ENCODE data around the gene NMT2.
A peak's percentile ranks its signal among the peaks of the same experiment; 100 is the strongest.

NMT2 gene

GRCh38 chr10:15181576-15182156 lies 13.2 kb upstream of the NMT2 start:
- DNase-seq (ENCODE audit: low read depth), result no peak

GRCh38 chr10:15180736-15181135 lies 12.2 kb upstream of the NMT2 start:
- DNase-seq (ENCODE audit: low read depth), result no peak

- DNase-seq (ENCODE audit: low read depth), result no peak
Observed at GRCh38 chr10:15176269-15176668, 7.8 kb upstream of the NMT2 start.

- no peak for DNase-seq (ENCODE audit: low read depth)
Observed at GRCh38 chr10:15175587-15175986, 7.1 kb upstream of the NMT2 start.

GRCh38 chr10:15172306-15172840 lies 3.9 kb upstream of the NMT2 start:
- no peak for DNase-seq (ENCODE audit: low read depth)

GRCh38 chr10:15169555-15170401 lies 1.3 kb upstream of the NMT2 start:
- DNase-seq (ENCODE audit: low read depth), result peak; percentile 43

- DNase-seq (ENCODE audit: low read depth), result peak; percentile 98
Observed at GRCh38 chr10:15168786-15169554, 477 bp upstream of the NMT2 start.

GRCh38 chr10:15167411-15168290 lies 842 bp downstream of the NMT2 start:
- peak; percentile 17 for DNase-seq (ENCODE audit: low read depth)

- DNase-seq (ENCODE audit: low read depth), result no peak
Observed at GRCh38 chr10:15166325-15166724, 2.2 kb downstream of the NMT2 start.

GRCh38 chr10:15163253-15163828 lies 5.2 kb downstream of the NMT2 start:
- DNase-seq (ENCODE audit: low read depth), result no peak

- DNase-seq (ENCODE audit: low read depth), result no peak
Observed at GRCh38 chr10:15158972-15159371, 9.5 kb downstream of the NMT2 start.

- no peak for DNase-seq (ENCODE audit: low read depth)
Observed at GRCh38 chr10:15158448-15158847, 10.0 kb downstream of the NMT2 start.

- no peak for DNase-seq (ENCODE audit: low read depth)
Observed at GRCh38 chr10:15155978-15156656, 12.4 kb downstream of the NMT2 start.

GRCh38 chr10:15152556-15152955 lies 15.9 kb downstream of the NMT2 start:
- no peak for DNase-seq (ENCODE audit: low read depth)

- no peak for DNase-seq (ENCODE audit: low read depth)
Observed at GRCh38 chr10:15150563-15150962, 17.9 kb downstream of the NMT2 start.

- DNase-seq (ENCODE audit: low read depth), result no peak
Observed at GRCh38 chr10:15149042-15149771, 19.3 kb downstream of the NMT2 start.

GRCh38 chr10:15147594-15148392 lies 20.7 kb downstream of the NMT2 start:
- DNase-seq (ENCODE audit: low read depth), result no peak

- DNase-seq (ENCODE audit: low read depth), result no peak
Observed at GRCh38 chr10:15146366-15146765, 22.1 kb downstream of the NMT2 start.

- DNase-seq (ENCODE audit: low read depth), result no peak
Observed at GRCh38 chr10:15144788-15145187, 23.7 kb downstream of the NMT2 start.

All from T follicular helper cell (primary cell).